HG03571 (cell line): ENCODE results near the gene DLK1.

ENCODE experiments used
- ATAC-seq: cut with Tn5 transposase; IDR thresholded peaks from one replicate; pipeline ENCODE4 v1.9.1; 2021; ENCODE audit not compliant: unreplicated experiment

DLK1 gene

GRCh38 chr14:100712490-100712889, 14.2 kb upstream of the DLK1 start:
- no peak for ATAC-seq

- ATAC-seq, result no peak
These were observed 13.0 kb upstream of the DLK1 start for GRCh38 chr14:100713705-100714104.

GRCh38 chr14:100714258-100714892, 12.3 kb upstream of the DLK1 start:
- ATAC-seq, result no peak

DNA sequence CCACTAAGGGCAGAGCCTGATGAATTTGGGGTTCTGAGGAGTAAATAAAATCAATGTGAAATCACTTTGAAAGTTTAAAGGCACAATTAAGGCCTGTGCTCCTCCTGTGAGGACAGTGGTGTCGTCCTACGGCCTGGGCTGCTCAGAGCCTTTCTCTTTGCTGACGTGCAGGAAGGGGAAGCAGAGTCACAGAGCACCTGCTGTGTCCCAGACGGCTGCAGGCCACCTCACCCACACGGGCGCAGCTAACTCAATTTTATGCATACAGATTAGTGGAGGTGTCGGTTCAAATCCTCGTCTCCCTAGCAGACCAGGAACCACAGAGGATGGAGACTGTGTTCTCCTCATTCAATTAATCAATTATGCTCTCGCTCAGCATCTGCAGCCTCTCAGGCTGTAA, 11.4 kb upstream of the DLK1 start:
- no peak for ATAC-seq

- ATAC-seq, result no peak
These were observed 10.9 kb upstream of the DLK1 start for GRCh38 chr14:100715803-100716202.

DNA sequence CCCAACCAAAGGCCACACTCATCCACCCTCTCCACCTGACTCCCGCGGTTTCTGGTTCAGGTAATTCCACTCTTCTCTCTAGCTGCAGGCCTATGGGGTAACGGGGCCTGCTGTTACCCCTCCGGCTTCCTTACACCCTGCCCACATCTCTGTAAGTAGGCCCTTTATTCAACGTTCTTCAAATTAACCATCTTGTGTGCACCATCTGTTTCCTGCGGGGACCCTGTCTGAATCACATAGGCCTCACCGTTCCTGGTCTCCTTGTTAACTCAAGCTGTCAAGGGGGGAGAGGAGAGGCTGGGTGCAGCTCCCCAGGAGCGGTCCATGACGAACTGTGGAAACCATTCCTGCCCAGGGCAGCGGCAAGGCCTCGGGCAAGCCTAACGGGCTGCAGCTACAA, 9.3 kb upstream of the DLK1 start:
- no peak for ATAC-seq

- ATAC-seq, result no peak
These were observed 6.6 kb upstream of the DLK1 start for GRCh38 chr14:100719976-100720520.

DNA sequence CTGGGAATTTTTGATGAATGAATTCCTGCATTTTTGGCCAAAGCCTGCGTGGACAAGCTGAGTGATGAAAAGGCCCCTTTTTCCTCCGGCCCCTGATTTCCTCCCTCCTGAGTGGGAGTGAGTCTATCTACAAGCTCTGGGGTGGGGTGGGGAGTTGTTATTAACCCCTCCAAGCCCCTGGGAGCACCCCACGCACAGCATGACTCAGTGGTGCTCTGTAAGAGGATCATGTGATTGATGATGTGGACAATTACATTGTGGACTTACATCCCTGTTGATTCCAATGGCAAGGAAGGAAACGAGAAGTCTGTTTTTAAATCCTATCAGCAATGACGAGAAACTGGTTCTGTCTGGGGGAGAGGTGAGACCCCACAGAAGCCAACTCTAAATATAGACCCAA, 5.1 kb upstream of the DLK1 start:
- ATAC-seq, result no peak

DNA sequence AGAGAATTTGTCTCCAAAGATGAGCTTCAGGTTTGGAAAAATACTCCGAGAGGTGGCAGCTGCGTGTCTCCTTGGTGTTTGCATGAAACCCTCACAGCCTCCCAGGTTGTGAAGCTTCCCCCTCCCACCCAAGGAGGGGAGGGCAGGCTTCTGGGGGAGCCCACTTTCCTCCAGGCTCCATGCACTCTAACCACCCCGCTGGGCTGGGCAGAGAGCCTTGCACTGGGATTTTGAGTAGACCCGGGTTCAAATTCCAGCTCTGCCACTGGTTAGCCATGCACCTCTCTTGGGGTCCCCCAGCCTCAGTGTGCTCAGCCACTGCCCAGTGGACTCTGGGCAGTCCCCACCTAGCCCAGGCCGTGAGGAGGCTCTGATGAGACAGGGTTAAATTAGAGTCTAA, 4.3 kb upstream of the DLK1 start:
- ATAC-seq, result no peak

- ATAC-seq, result no peak
These were observed 3.4 kb upstream of the DLK1 start for GRCh38 chr14:100723135-100723829.

GRCh38 chr14:100723830-100724437, 2.8 kb upstream of the DLK1 start:
- ATAC-seq, result no peak

- no peak for ATAC-seq
These were observed 2.2 kb upstream of the DLK1 start for GRCh38 chr14:100724536-100724935.

- no peak for ATAC-seq
These were observed 905 bp upstream of the DLK1 start for GRCh38 chr14:100725587-100726387.

GRCh38 chr14:100727086-100727872, 587 bp downstream of the DLK1 start:
- ATAC-seq, result no peak

GRCh38 chr14:100727873-100728240, 1.2 kb downstream of the DLK1 start:
- ATAC-seq, result no peak

- no peak for ATAC-seq
These were observed 2.3 kb downstream of the DLK1 start for GRCh38 chr14:100728962-100729361.

DNA sequence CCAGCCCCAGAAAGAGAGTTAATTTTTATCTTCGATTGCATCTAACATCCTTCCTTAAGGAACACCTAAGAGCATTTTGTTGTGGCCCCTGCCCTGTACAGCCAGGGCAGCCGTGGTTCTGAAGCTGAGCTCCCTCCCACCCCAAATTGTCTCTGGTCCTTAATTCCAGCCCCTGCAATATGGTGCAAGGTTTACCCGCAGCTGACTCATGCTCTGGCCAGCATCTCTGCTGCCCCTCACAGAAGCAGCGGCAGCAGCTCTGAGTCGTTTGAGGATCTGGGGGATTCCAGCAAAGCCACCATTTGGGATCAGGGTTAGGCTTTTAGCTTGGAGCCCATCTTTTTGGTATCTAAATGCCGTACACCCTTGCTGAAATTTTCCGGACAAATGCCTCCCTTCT, 3.3 kb downstream of the DLK1 start:
- ATAC-seq, result no peak

GRCh38 chr14:100730581-100730980, 3.9 kb downstream of the DLK1 start:
- no peak for ATAC-seq

DNA sequence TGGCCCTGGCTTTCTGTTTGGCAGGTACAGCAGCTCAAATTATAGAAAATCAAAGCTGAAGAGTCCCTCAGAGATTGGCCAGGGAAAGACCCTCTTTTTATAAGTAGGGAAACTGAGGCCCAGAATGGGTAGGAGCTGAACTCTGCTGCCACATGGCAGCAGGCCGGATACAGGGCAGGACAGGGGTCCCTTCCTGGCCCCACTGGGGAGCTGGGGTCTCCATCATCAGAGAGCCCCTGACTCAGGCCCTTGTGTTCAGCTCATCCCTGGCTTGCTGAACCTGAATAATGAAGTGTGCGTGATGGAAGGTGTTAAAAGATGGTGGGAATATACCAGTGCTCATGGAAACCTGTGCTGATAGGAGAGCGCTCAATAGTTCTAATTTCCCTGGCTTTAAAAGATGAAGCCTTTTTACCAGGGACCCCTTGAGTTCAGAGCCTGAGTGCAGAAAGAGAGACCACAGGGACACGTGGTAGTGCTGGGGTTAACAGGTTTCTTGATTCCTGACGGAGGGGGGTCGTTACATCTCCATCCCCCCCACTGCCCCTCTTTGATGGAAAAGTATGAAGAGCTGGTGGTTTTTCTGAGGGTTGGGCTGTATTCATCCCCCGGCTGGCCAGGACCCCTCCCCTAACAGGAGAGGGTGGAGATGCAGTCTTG, 4.4 kb downstream of the DLK1 start:
- no peak for ATAC-seq
